GM21619 (cell line): ENCODE results near the gene OXLD1.

Experiments
- ATAC-seq: cut with Tn5 transposase; IDR thresholded peaks from one replicate; pipeline ENCODE4 v1.9.1; 2021; ENCODE audit not compliant: unreplicated experiment

OXLD1 gene

DNA sequence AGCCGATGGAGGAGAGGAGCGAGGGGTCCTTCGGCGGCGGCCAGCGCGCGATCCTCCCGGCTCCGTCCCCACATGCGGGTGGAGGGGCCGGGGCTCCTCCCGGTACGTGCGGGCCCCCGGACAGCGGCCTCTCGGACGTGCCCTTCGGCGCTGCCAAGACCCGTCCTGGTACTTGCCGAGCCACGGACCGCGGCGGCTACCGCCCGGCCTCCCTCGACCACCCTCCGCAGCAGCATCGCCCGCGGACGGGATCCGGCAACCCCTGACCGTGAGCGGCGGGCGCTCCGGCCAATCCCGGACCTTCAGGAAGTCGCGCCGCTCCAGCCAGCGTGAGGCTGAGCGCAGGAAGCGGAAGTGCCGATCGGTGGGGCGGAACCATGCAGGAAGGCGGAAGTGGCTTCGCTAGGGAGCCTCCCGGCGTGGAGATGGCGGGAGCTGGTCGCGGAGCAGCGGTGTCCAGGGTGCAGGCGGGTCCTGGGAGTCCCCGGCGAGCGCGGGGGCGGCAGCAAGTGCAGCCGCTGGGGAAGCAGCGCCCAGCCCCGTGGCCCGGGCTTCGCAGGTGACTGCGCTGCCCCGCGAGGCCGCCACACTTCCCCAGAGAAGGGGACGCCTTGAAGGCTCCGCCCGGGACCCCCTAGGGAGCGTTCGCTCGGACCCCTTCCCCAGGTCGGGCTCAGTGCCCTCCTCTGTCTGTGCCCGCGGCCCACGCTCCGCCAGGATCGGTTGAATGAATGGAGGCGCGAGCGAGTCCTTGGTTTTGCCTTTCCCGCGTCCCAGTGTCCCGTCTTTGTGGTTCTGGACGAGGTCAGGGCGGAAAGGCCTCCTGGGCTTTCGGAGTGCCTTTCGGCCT is at the start of gene OXLD1, which contains the start of gene CCDC137:
Gene OXLD1 (minus strand): TSS at position 264 of the 850 bp plus-strand sequence. CDS start 28 bp downstream, at position 236.
Gene CCDC137 (plus strand): TSS at position 396 of the 850 bp plus-strand sequence. CDS start 30 bp downstream, at position 426.
- peak; percentile 89 for ATAC-seq

DNA sequence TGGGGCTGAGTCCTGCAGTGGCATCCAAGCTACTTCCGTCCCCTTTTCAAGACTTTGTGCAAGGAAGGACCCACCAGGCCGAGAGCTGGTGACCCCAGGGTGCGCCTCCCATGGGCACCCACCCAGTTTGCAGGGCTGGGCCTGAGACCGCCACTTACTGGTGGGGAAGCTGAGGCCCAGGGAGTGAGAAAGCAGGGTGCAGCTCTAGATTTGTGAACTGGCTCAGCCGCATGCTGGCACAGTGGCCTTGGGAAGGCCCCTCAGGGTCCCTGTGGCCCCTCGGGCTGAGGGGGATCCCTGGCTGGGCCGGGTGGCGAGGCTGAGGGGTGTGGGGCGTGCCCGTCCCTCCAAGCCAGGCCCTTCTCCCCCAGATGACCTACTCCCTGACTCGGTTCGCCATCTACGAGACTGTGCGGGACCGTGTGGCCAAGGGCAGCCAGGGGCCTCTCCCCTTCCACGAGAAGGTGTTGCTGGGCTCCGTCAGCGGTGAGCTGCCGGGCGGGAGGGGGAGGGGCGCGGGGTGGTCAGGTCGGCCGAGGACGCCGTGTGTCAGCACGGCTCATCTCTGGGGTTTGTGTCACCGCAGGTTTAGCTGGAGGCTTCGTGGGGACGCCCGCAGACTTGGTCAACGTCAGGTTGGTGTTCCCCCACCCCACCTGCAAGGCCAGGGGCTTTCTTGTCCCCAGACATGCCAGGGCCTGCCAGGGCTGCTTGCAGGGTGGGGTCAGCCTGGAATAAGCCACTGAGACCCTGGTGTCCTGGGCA is 48.9 kb upstream of the OXLD1 start:
- no peak for ATAC-seq

DNA sequence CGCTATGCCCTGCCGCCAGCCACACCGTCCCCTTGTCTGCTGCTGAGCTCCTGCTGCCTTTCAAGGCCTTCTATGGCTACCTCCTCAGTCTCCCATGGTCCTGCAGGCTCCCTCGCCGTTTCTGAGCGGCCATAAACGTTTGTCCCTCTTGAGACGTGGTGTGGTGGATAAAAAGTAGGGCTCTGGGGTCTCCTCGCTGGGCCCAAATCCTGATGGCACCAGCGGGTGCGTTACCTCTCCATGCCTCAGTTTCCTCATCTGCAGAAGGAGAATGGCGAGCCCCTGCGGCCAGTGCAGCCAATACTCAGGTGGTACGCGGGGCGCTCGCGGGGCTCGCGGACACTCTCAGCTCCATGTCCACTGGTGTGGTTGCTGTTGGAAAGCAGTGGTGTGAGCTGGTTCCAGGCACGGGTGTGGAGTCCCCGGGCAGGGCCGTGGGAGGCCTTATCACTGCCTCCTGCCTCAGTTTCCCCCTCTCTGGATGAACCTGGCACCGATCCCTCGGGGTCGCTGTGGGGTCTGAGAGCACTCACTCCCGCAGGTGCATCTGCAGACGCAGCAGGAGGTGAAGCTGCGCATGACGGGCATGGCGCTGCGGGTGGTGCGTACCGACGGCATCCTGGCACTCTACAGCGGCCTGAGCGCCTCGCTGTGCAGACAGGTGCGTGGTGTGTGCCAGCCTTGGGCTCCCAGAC is 48.2 kb upstream of the OXLD1 start:
- no peak for ATAC-seq

DNA sequence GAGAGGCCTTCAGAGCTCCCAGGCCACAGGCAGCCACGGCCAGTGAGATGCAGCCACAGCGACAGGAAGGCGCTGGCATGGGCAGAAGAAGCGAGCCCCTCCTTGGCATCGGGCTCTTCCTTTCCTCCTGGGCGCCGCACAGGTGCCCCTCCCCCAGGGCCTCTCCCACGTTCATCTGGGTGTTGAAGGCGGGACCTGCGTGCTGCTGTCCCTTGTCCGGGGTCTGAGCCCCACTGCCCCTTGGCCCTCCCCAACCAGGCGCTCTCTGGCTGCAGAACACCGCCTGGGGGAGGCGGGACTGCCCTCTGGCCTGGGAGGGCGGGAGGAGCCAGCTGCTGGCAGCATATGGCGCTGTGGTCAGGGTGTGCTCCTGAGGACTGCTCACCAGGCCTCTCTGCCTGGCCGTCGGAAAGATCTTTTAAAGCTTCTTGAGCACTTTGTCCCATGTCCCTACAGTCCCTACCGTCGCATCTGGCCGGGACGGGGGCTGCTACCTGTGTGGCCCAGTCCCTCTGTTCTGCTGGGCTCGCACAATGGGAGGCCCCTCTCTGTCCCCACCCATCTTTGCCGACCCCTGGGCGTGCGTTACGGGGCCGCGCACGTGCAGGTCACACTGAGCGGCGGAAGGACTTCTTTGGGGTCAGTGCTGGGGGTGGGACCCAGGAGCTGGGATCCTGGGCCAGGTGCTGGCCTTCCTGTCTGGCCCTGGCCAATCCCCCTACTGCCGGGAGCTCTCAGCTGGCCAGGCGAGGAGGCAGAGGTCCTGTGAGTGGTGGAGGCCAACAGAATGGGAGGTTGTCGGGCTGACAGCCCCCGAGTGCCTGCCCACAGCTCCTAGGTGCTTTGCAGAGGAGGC is 47.4 kb upstream of the OXLD1 start:
- ATAC-seq, result no peak

DNA sequence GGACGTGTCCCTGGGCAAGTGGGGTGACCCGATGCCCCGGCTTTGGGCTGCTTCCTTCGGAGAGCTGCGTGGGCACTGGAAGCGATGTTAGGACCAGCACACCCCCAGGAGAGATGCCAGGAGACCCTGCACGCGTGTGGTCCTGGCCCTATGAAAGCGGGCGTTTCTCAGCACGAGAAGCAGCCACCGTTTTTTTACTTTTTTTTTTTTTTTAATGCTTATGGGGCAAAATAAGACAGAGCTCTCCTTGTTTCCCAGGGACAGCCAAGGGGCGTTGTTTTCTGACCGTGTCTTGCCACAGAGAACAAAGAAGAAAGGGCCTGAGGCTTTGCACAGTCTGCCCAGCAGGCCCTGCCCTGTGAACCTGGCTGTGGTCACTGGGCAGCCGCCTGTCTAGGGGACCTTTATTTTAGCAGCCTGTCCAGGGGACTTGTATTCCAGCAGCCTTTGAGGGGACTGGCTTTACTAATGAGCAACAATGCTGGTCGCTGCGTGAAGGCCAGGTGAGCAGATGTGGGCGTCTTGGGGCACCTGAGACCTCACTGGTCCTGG is 46.7 kb upstream of the OXLD1 start:
- no peak for ATAC-seq

GRCh38 chr17:81712468-81713003 is 46.1 kb upstream of the OXLD1 start:
- peak; percentile 14 for ATAC-seq

DNA sequence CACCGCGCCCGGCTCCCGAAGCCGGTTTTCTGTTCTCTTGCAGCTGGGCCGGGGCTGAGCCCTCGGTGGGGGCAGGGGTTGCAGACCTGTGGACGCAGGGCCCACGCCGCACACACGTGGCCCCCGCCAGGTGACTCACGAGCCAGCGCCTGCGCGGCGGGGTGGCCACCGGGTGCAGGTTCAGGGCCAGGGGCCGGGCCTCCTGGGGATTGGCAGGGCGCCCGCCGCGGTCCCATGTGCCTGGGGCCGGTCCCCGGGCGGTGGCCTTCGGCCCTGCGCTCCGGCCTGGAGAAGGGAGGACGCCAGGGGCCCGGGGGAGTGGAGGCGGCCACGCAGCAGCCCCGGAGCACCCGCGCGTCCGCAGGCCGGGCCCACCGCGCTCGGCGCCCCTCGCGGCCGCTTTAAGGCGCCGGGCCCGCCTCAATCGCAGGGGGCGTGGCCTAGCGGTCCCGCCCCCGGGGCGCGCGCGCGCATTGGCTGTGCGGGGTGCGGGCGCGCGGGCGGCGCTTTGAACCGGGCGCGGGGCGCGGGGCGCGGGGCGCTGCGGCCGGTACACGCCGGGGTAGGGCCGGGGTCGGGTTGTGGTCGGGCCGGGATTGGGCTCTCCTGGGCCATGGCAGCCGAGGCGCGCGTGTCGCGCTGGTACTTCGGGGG is 45.5 kb upstream of the OXLD1 start, which contains the start of gene SLC25A10:
Gene SLC25A10 (plus strand): TSS at position 471 of the 654 bp plus-strand sequence. CDS start 143 bp downstream, at position 614.
- ATAC-seq, result peak; percentile 65

- no peak for ATAC-seq
Observed at GRCh38 chr17:81710514-81711308, 44.3 kb upstream of the OXLD1 start.

DNA sequence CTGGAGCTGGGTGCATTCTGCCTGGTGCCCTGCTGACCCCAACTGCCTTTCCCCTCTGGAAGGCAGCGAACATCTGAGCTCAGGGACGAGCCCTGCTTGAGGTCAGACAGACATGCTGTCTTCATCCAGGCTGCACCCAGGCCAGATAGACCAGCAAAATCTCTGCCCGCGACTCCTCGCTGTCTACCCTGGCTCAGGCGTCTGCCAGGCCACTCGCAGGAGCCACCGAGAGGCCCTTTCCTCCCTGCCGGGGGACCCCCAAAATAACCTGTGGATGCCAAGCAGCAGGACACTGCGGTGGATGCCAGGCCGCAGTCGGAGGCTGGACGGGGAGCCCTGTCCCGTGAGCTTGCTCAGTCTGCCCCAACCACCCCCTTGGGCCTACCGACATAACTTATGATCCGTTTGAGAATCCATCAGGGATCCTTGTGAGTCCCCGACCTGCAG is 42.4 kb upstream of the OXLD1 start:
- no peak for ATAC-seq

- no peak for ATAC-seq
Observed at GRCh38 chr17:81707725-81708646, 41.6 kb upstream of the OXLD1 start.

- ATAC-seq, result no peak
Observed at GRCh38 chr17:81706757-81707624, 40.6 kb upstream of the OXLD1 start.

GRCh38 chr17:81706232-81706611 is 39.8 kb upstream of the OXLD1 start:
- no peak for ATAC-seq

DNA sequence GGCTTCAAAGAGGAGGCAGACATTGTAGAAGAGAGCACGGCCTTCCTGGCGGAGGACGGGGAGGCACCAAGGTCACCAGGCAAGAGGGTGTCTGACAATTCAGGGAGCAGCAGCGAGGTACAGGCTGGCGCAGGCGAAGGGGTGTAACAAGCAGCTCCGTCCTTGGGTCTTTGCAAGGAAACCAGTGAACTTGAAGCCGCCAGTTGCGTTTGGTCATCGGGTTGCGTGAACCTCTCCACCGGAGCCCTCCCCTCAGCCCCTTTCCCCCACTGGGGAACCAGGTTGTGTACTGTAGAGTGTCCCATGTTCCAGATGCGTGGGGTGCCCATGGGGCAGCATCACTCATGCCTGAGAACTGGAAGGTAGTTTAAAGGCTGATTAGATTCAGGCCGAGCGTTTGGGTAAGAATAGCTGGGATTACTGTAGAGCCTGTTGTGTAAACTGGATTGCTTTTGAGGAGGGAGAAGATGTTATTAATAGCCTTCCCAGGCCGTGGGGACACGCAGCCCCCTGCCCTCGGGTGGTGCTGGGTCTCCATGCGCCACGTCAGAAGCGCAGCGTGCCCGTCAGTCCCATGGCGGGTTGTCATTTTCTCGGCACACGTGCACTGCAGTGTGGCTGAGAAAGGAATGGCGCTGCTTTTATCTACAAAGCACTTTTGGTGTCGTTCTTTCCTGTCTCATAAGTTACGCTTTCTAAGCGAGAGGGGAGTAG is 39.3 kb upstream of the OXLD1 start:
- no peak for ATAC-seq

DNA sequence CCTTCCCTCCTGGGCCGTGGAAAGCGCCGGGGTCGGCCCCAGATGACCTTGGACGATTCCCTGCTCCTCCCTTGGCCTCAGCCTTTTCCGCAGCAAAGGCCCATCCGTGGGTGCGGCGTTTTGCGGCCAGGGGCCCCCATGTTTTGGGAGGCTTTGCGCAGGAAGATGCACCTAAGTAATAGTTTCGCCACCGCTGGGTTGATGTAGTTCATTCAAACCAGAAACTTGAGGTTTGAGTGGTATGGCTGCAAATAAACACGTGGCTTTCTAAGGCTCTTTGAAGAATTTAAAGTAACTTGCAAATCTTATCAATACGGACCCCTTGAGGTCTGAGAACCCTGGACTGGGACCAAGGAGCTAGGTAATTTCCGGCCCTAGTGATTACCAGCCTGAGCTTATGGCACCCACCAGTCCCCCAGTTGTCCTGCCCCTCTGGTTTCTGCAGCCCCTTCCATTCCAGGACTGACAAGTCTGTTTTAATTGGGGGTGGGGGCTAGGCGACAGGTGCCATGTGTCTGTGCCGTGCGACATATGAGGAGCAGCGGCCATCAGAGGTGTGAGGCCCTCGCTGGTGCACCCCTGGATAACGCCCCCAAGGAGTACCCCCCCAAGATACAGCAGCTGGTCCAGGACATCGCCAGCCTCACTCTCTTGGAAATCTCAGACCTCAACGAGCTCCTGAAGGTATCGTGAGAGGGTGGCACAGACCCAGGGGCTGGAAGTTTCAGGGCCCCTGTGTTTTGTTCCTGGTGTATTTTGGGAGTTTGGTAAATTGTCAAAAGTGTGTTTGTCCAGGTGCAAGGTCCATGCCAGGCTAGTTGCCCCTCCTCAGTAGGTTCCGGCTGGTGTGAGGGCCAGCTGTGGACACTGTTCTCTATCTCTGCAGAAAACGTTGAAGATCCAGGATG is 37.6 kb upstream of the OXLD1 start:
- ATAC-seq, result no peak
